HEK293T (cell line): ENCODE data around the gene SLC22A2.

Experiments
- ARNT ChIP-seq: fragments of 450-650 bp; IDR thresholded peaks from 2 replicates; pipeline ENCODE4 v1.6.1; 2017; ENCODE audit warnings: mild to moderate bottlenecking
- BHLHE40 ChIP-seq: fragments of 450-650 bp; IDR thresholded peaks from 2 replicates; pipeline ENCODE4 v1.6.1; 2016; ENCODE audit warnings: mild to moderate bottlenecking, moderate library complexity, borderline replicate concordance
- CTBP1 ChIP-seq: fragments of 450-650 bp; IDR thresholded peaks from 2 replicates; pipeline ENCODE4 v1.6.1; 2016; ENCODE audit warnings: borderline replicate concordance
- FOXA1 ChIP-seq: fragments of 450-650 bp; IDR thresholded peaks from 2 replicates; pipeline ENCODE4 v1.6.1; 2016; ENCODE audit warnings: mild to moderate bottlenecking
- FOXK2 ChIP-seq: fragments of 450-650 bp; IDR thresholded peaks from 2 replicates; pipeline ENCODE4 v1.6.1; 2016; ENCODE audit warnings: mild to moderate bottlenecking
- FOXM1 ChIP-seq: fragments of 450-650 bp; IDR thresholded peaks from 2 replicates; pipeline ENCODE4 v1.6.1; 2017; ENCODE audit warnings: mild to moderate bottlenecking, borderline replicate concordance
- NFRKB ChIP-seq: fragments of 450-650 bp; IDR thresholded peaks from 2 replicates; pipeline ENCODE4 v1.6.1; 2016; ENCODE audit warnings: mild to moderate bottlenecking, moderate library complexity
- SP1 ChIP-seq: fragments of 450-650 bp; IDR thresholded peaks from 2 replicates; pipeline ENCODE4 v1.6.1; 2017
- SUZ12 ChIP-seq: fragments of 450-650 bp; IDR thresholded peaks from 2 replicates; pipeline ENCODE4 v1.6.1; 2016; ENCODE audit warnings: mild to moderate bottlenecking
- TARDBP ChIP-seq: fragments of 450-650 bp; IDR thresholded peaks from 2 replicates; pipeline ENCODE4 v1.6.1; 2016
- ZNF384 ChIP-seq: fragments of 450-650 bp; IDR thresholded peaks from 2 replicates; pipeline ENCODE4 v1.6.1; 2016
- TF ChIP-seq, protein P1 (sequence below): fragments of 450-650 bp; IDR thresholded peaks from 2 replicates; pipeline ENCODE4 v1.6.1; 2016

DNA sequence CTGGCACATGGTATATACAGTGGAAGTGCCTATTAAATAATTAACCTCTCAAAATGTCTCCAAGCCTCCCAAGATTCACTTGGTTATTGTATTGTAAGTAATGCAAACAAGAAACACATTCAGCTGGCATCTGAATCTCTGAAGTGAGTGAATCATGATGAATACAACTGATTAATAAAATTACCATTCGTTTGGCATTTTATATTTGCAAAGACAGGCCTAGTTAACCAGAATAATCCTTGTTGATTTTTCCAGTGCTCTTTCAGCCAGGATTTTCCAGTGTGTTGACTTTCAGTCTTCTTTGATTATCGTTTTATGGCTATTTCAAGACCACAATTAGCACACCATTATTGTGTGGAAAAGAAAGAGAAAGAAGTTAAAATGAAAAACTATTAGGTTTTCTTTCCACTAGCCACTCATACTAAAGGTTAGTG is 20.3 kb downstream of the SLC22A2 start:
- TF ChIP-seq FOXM1 (no peak), SP1 (no peak), TARDBP (no peak), BHLHE40 (no peak), FOXK2 (no peak), SUZ12 (no peak), ZNF384 (no peak), ARNT (no peak), CTBP1 (no peak), NFRKB (no peak), FOXA1 (no peak)
- TF ChIP-seq, protein P1, sequence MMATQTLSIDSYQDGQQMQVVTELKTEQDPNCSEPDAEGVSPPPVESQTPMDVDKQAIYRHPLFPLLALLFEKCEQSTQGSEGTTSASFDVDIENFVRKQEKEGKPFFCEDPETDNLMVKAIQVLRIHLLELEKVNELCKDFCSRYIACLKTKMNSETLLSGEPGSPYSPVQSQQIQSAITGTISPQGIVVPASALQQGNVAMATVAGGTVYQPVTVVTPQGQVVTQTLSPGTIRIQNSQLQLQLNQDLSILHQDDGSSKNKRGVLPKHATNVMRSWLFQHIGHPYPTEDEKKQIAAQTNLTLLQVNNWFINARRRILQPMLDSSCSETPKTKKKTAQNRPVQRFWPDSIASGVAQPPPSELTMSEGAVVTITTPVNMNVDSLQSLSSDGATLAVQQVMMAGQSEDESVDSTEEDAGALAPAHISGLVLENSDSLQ, result no peak
